Measurements from ENCODE around the gene NT5DC1. TPM values are rescaled to one million over a fixed set of nuclear protein-coding genes. Genes with fewer than 3 reads are reported as not detected.

The NT5DC1 gene
- total and polyA plus RNA-seq, 10 of the 15 experiments (the other 5 are each of a cell fraction or from before 2014, with no cell fraction given) = 40.8 to 140 (median 66.8) TPM

- Histone ChIP-seq H3K9ac (ENCODE audit: control insufficient read depth, insufficient read depth, low read length) (peak overlapping the region; percentile 87), H4K20me1 (ENCODE audit: control insufficient read depth, insufficient read depth) (peaks cover 7% of the 10 kb centered on the region; the same call in 1 of the 2 replicates), H3K27me3 (replicated peaks in 1 of 2; ENCODE audit: control insufficient read depth in 2 of 2, insufficient read depth in 2 of 2, low read length in 1 of 2) (no peaks in the 10 kb centered on the region), H3K4me2 (ENCODE audit: control insufficient read depth, insufficient read depth) (peak overlapping the region; percentile 75), H3K4me1 (ENCODE audit: control insufficient read depth, insufficient read depth, low read length) (no peaks in the 10 kb centered on the region), H3K27ac (ENCODE audit: control insufficient read depth, insufficient read depth) (peak overlapping the region; percentile 96), H3K9me3 (replicated peaks; ENCODE audit: control insufficient read depth, insufficient read depth, low read length) (no peaks in the 10 kb centered on the region), H3K36me3 (ENCODE audit: control insufficient read depth in 2 of 2, insufficient read depth in 2 of 2, low read length in 1 of 2) (0 out of 4 replicates have a peak, but pooled peaks cover 0 to 3% of the 10 kb centered on the region in 2 experiments), H3K79me2 (ENCODE audit: control insufficient read depth, insufficient read depth, low read length) (peaks cover 57% of the 10 kb centered on the region), H2AFZ (ENCODE audit: control insufficient read depth, low read depth, low read length) (peak overlapping the region; percentile 93; the same call in 1 of the 2 replicates), H3K4me3 (peak overlapping the region; percentile 86)
- DNase-seq (ENCODE audit: low read depth, low spot score) = no peak
- ChIA-PET POLR2A (interaction anchor here (1.1 to 2.3 kb wide), 5 partner anchors 10 to 402 kb away, joined by 3 to 7 read pairs (median 4); partner anchors contain the start of gene KPNA5), SMC1A (ENCODE audit: uncharacterized antibody, unreplicated experiment) (interaction anchor here (0.8 to 3.9 kb wide), 8 partner anchors 8 to 293 kb away, joined by 3 to 23 read pairs (median 4); partner anchors contain the start of gene RWDD1), RAD21 (ENCODE audit: unreplicated experiment) (interaction anchor here (0.8 to 3.1 kb wide), 7 partner anchors 8 to 177 kb away, joined by 3 to 17 read pairs (median 6); partner anchors contain the start of gene TSPYL4), CTCF (interaction anchor here (1.0 to 5.4 kb wide), 8 partner anchors 11 to 284 kb away, joined by 3 to 76 read pairs (median 3); no protein-coding TSS in a partner anchor)
- intact Hi-C loops (cut with micrococcal nuclease; ENCODE audit: unreplicated experiment) (loop anchor here (5.0 kb wide), 2 partner anchors 293 to 388 kb away; partner anchors contain the start of genes RWDD1 and ZUP1), in situ Hi-C loops (cut with MboI) (loop anchor here (5.0 kb wide), 1 partner anchor 253 kb away; no protein-coding TSS in a partner anchor)
- ATAC-seq = peak; percentile 7
- WGBS (ENCODE audit: insufficient coverage, insufficient replicate concordance, low lambda C conversion rate, missing lambda C conversion rate) = under 1% methylated on average over 12 of the region's 12 CpGs
- no peak for FAIRE-seq
- TF ChIP-seq PAX8 (IDR thresholded peaks at IDR 0.05) (0 out of 2 replicates have a peak, but pooled peaks have one; percentile 10), ATF2 (IDR thresholded peaks at IDR 0.05; ENCODE audit: low read length) (no peak), POLR2A (IDR thresholded peaks at IDR 0.05; ENCODE audit: low read depth, low read length) (no peak), SP1 (IDR thresholded peaks at IDR 0.05; ENCODE audit: low read depth, low read length) (no peak), ETV6 (conservative IDR thresholded peaks at IDR 0.05 in 1 of 2, IDR thresholded peaks at IDR 0.05 in 1 of 2; ENCODE audit: borderline replicate concordance in 1 of 2, low read depth in 1 of 2) (no peak), EED (IDR thresholded peaks at IDR 0.05; ENCODE audit: low read depth) (no peak), CHD4 (IDR thresholded peaks at IDR 0.05) (no peak), YY1 (IDR thresholded peaks at IDR 0.05; ENCODE audit: low read depth, low read length) (peak; percentile 63; the same call in 1 of the 2 replicates), POLR2AphosphoS2 (IDR thresholded peaks at IDR 0.05; ENCODE audit: low read depth, low read length) (no peak), RELA (IDR thresholded peaks at IDR 0.05; ENCODE audit: borderline replicate concordance, partially characterized antibody) (no peak), HDAC6 (IDR thresholded peaks at IDR 0.05; ENCODE audit: unreplicated experiment) (no peak), MYC (IDR thresholded peaks at IDR 0.05; ENCODE audit: insufficient read depth, insufficient read length, insufficient replicate concordance, low read length, severe bottlenecking) (no peak), KAT2A (conservative IDR thresholded peaks at IDR 0.05; ENCODE audit: control insufficient read depth, low read depth, low read length) (no peak), ZNF592 (IDR thresholded peaks at IDR 0.05) (no peak), IKZF1 (conservative IDR thresholded peaks at IDR 0.05) (no peak), CBX5 (IDR thresholded peaks at IDR 0.05; ENCODE audit: low read depth) (no peak)
- no TSS peak for BruUV-seq (replicated peaks)
Measured at GRCh38 chr6:116278854-116279231, 178.2 kb downstream of the NT5DC1 start.

All from GM12878 (cell line).